ENCODE data around the gene RND1.
"Not testable (repeated sequence)": the region's sequence is repeated elsewhere in the genome, so short reads cannot be mapped to it uniquely, and the experiment has no call there.

Gene RND1

GRCh38 chr12:48868451-48868850 is 2.8 kb upstream of the RND1 start:
- DNase-seq (ENCODE audit: low read depth in 2 of 2), result no peak

DNA sequence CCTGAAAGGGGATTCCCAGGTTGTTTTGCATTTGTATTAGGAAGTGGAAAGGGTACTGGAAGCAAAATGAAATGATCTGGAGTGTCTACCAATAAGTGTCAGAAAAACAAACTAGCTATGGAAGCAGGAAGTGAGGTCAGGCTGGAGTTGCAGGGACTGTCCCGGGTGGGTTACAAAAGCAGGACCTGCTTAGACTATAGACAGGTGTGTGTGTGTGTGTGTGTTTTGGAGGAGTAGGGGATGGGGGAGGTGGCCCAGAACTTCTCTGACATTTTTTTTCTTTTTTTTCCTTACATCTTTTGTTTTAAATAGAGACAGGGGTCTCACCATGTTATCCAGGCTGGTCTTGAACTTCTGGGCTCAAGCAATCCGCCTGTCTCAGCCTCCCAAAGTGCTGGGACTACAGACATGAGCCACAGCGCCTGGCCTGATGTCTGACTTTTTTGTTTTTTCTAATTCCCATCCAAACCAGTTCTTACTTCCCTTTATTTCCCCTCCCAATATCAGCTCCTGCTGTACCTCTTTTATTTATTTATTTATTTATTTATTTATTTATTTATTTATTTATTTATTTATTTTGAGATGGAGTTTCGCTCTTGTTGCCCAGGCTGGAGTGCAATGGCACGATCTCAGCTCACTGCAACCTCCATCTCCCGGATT is 512 bp upstream of the RND1 start:
- DNase-seq (ENCODE audit: low read depth in 2 of 2), result no peak

- no peak for DNase-seq (ENCODE audit: low read depth in 2 of 2)
These were observed 2.4 kb downstream of the RND1 start for GRCh38 chr12:48863291-48863690.

DNA sequence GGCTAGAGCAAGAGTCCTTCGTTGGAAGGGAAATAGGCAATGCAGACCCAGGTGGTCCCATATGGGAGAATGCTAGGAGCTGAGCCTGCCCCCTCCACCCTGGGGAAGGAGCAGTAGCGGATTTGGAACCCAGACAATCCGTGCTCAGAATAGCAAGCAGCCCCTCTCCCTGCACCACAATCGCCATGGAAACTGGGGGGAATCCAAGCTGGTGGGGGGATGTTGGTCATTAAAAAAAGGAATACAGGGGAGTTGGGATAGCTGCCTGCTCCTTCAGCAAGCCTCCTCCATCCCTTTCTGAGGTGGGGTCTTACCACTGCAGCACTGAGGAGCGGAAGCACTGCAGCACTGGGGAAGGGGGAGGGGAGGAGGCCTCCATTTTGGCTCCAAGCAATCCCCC is 2.9 kb downstream of the RND1 start:
- no peak for DNase-seq (ENCODE audit: low read depth in 2 of 2)

DNA sequence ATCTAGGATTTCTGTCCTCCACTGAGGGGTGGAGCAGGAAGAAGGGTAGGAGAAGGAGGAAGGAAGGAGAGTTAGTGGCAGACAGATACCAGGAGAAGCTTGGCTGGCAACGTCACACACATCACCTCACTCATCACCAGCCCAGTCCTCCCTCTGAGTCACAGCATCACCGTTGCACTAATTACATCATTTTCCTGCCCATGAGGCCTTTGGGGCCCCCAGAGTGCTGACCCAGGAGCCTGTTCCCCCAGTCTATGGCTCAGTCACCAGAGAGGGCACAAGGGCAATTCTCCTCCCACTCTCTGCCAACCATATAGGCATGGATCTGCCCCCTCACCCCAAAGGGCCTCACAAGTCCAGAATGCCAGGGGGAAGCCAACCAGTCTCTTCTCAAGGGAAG is 4.6 kb downstream of the RND1 start:
- DNase-seq (ENCODE audit: low read depth in 2 of 2), result no peak

DNA sequence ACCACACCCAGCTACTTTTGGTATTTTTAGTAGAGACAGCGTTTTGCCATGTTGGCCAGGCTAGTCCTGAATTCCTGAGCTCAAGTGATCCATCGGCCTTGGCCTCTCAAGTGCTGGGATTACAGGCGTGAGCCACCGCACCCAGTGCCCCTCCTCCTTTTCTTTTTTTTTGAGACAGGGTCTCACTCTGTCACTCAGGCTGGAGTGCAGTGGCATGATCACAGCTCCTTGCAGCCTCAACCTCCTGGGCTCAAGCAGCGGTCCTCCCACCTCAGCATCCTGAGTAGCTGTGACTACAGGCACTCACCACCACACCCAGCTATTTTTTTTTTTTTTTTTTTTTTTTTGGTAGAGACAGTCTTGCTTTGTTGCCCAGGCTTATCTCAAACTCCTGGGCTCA is 5.4 kb downstream of the RND1 start:
- DNase-seq (ENCODE audit: low read depth in 2 of 2), result not testable (repeated sequence)

DNA sequence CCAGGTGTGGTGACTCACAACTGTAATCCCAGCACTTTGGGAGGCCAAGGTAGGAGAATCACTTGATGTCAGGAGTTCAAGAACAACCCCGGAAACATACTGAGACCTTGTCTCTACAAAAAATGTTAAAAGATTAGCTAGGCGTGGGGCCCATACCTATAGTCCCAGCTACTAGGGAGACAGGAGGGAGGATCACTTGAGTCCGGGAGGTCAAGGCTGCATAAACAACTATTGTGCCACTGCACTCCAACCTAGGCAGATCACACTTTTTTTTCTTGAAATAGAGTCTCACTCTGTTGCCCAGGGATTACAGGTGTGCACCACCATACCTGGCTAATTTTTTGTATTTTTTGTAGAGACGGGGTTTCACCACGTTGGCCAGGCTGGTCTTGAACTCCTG is 6.1 kb downstream of the RND1 start:
- no peak for DNase-seq (ENCODE audit: low read depth in 2 of 2)

DNA sequence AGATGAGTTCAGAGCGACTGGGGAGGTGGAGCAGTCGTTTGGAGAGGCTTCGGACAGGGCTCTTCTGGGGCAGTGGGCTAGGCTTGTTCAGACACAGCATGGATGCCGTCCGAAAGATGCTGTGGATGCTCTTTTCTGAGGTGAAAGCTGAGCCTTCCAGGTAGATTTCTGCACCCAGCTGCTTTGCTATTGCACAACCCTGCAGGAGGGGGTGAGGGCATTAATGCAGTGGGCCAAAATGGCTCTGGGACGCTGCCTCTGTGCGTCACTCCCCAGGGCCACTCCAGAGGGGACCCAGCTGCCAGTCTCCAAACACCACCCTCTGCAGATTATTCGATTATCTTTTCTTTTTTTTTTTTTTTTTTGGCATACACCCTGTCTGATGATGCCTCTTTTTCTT is 7.6 kb downstream of the RND1 start:
- DNase-seq (ENCODE audit: low read depth in 2 of 2), result no peak

- DNase-seq (ENCODE audit: low read depth in 2 of 2), result no peak
These were observed 8.2 kb downstream of the RND1 start for GRCh38 chr12:48857278-48857994.

GRCh38 chr12:48856379-48856778 is 9.3 kb downstream of the RND1 start:
- no peak for DNase-seq (ENCODE audit: low read depth in 2 of 2)

DNA sequence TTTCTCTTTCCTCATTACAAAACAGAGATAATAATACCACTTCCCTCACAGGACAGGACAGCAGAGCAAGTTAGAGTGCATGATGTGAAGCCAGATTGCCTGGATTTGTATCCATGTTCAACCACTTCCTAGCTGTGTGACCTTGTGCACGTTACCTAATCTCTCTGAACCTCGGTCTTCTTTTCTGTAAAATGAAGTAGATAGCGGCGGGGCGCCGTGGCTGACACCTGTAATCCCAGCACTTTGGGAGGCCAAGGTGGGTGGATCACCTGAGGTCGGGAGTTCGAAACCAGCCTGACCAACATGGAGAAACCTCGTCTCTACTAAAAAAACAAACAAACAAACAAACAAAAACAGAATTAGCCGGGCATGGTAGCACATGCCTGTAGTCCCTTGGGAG is 10.7 kb downstream of the RND1 start:
- not testable (repeated sequence) for DNase-seq (ENCODE audit: low read depth in 2 of 2)

DNA sequence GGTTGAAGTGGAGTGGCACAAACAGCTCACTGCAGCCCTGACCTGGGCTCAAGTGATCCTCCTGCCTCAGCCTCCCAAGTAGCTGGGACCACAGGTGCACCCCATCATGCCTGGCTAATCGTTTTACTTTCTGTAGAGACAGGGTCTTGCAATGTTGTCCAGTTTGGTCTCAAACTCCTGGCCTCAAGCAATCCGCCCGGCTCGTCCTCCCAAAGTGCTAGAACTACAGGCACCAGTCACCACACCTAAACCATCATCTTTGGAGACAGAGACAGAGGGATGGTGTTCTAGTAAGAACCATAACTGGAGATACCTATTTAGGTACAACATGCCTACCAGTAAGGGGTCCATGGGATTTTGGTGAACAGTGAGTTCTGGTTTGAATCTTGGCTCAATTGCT is 11.2 kb downstream of the RND1 start:
- no peak for DNase-seq (ENCODE audit: low read depth in 2 of 2)

- DNase-seq (ENCODE audit: low read depth in 2 of 2), result peak; percentile 71 to 86
These were observed 12.7 kb downstream of the RND1 start for GRCh38 chr12:48852734-48853688.

GRCh38 chr12:48851883-48852733 is 13.6 kb downstream of the RND1 start, which contains the start of gene DDX23:
DDX23 (minus strand) TSS chr12:48852163; CDS start chr12:48845782, 6,381 bp downstream.
- peak; percentile 86 to 90 for DNase-seq (ENCODE audit: low read depth in 2 of 2)

DNA sequence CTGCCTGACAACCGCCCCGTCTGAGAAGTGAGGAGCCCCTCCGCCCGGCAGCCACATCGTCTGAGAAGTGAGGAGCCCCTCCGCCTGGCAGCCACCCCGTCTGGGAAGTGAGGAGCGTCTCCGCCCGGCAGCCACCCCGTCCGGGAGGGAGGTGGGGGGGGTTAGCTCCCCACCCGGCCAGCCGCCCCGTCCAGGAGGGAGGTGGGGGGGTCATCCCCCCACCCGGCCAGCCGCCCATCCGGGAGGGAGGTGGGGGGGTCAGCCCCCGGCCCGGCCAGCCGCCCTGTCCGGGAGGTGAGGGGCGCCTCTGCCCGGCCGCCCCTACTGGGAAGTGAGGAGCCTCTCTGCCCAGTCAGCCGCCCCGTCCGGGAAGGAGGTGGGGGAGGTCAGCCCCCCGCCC is 23.6 kb downstream of the RND1 start:
- not testable (repeated sequence) for DNase-seq (ENCODE audit: low read depth in 2 of 2)

GRCh38 chr12:48838048-48838447 is 27.6 kb downstream of the RND1 start:
- DNase-seq (ENCODE audit: low read depth in 2 of 2), result no peak

DNA sequence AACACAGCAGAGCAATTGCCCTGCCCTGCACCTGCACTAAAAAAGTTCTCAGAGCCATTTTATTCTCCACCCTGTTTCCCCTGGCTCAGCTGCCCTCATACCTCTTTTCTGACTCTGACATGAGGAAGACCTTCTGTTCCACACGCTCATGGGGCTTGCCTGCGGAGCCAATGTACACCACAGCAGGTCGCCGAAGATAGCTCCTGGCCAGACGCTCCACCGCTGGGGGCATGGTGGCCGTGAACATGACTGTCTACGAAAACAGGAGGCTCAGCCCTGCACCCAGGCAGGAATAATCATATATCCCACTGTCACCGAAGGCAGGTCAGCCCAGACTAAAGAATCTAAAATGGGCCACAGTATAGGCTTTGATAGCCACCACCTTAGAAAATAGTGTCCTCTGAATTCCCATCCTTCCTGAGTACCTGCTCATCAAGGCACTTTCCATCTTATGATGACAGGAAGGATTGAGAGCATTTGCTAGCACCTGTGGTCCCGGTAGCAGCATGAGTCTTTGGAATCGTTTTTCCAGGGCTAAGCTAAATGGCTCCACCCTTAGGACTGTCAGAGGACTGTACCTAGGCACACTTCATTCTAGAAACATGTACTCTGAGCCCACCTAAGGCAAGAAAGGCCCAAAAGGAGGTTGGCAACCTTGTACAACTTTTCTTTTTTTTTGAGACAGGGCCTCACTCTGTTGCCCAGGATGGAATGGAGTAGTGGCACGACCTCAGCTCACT is 33.2 kb downstream of the RND1 start:
- no peak for DNase-seq (ENCODE audit: low read depth in 2 of 2)

GRCh38 chr12:48831257-48831656 is 34.4 kb downstream of the RND1 start:
- no peak for DNase-seq (ENCODE audit: low read depth in 2 of 2)

GRCh38 chr12:48828841-48829575 is 36.7 kb downstream of the RND1 start:
- DNase-seq (ENCODE audit: low read depth in 2 of 2), result no peak

- no peak for DNase-seq (ENCODE audit: low read depth in 2 of 2)
These were observed 37.4 kb downstream of the RND1 start for GRCh38 chr12:48828293-48828692.
